ENCODE data around the gene ASB1.
A peak's percentile ranks its signal among the peaks of the same experiment; 100 is the strongest.

The ASB1 gene

GRCh38 chr2:238457927-238458324 lies 31.2 kb downstream of the ASB1 start:
- Mint-ChIP-seq H3K4me3 (no peak overlapping the region), H3K4me1 (no peaks in the 10 kb centered on the region), H3K27ac (no peak overlapping the region), H3K27me3 (no peaks in the 10 kb centered on the region), H3K36me3 (ENCODE audit: low read depth) (no peaks in the 10 kb centered on the region), H3K9me3 (no peaks in the 10 kb centered on the region)
- ATAC-seq, result no peak
- no peak for DNase-seq

GRCh38 chr2:238458651-238459050 lies 31.9 kb downstream of the ASB1 start:
- no peaks in the 10 kb centered on the region for H3K27me3 Mint-ChIP-seq

GRCh38 chr2:238459081-238459629 lies 32.4 kb downstream of the ASB1 start:
- Mint-ChIP-seq H3K27ac (no peak overlapping the region), H3K9me3 (no peaks in the 10 kb centered on the region)

More at GRCh38 chr2:238458651-238459050, 31.9 kb downstream of the ASB1 start:
- Mint-ChIP-seq H3K4me1 (no peaks in the 10 kb centered on the region), H3K27ac (no peak overlapping the region), H3K36me3 (ENCODE audit: low read depth) (no peaks in the 10 kb centered on the region), H3K9me3 (no peaks in the 10 kb centered on the region), H3K4me3 (no peak overlapping the region)
- no peak for ATAC-seq
- no peak for DNase-seq

DNA sequence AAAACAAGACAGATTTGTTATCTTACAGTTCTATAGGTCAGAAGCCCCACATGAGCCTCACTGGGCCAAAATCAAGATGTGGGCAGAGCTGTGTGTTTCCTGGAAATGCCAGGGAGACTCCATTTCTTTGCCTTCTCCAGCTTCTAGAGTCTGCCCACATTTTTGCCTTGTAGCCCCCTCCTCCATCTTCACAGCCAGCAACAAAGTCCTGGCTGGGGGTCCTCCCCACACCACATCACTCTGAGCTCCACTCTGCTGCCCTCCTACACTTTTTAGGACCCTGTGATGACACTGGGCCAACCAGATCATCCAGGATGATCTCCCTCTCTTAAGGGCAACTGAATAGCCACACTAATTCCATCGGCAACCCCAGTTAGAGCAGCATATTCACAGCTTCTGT lies 34.3 kb downstream of the ASB1 start:
- Mint-ChIP-seq H3K9me3 (no peaks in the 10 kb centered on the region), H3K36me3 (ENCODE audit: low read depth) (no peaks in the 10 kb centered on the region), H3K4me3 (no peak overlapping the region), H3K27ac (no peak overlapping the region), H3K27me3 (no peaks in the 10 kb centered on the region), H3K4me1 (no peaks in the 10 kb centered on the region)
- ATAC-seq, result no peak
- DNase-seq, result no peak

More at GRCh38 chr2:238459081-238459629, 32.4 kb downstream of the ASB1 start:
- ATAC-seq (no peak), DNase-seq (no peak)
- H3K4me3 Mint-ChIP-seq, result no peak overlapping the region
- no peaks in the 10 kb centered on the region for H3K4me1 Mint-ChIP-seq
- no peaks in the 10 kb centered on the region for H3K27me3 Mint-ChIP-seq
- no peaks in the 10 kb centered on the region for H3K36me3 Mint-ChIP-seq (ENCODE audit: low read depth)

GRCh38 chr2:238461491-238461890 lies 34.8 kb downstream of the ASB1 start:
- no peak overlapping the region for H3K4me3 Mint-ChIP-seq
- H3K9me3 Mint-ChIP-seq, result no peaks in the 10 kb centered on the region
- DNase-seq, result no peak
- ATAC-seq, result no peak
- no peaks in the 10 kb centered on the region for H3K36me3 Mint-ChIP-seq (ENCODE audit: low read depth)
- H3K4me1 Mint-ChIP-seq, result no peaks in the 10 kb centered on the region
- H3K27ac Mint-ChIP-seq, result no peak overlapping the region
- H3K27me3 Mint-ChIP-seq, result no peaks in the 10 kb centered on the region

DNA sequence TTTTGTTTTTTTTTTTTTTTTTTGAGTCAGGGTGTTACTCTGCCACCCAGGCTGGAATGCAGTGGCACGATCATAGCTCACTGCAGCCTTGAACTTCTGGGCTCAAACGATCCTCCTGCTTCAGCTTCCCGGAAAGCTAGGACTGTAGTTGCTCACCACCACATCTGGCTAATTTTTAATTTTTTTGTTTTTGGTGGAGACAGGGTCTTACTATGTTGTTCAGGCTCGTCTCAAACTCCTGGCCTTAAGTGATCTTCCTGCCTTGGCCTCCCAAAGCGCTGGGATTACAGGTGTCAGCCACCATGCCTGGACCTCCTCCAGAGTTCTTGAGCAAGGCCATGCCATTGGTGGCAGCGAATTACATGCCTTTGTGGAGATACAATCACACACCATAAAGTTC lies 35.2 kb downstream of the ASB1 start:
- Mint-ChIP-seq H3K9me3 (no peaks in the 10 kb centered on the region), H3K36me3 (ENCODE audit: low read depth) (no peaks in the 10 kb centered on the region), H3K4me3 (no peak overlapping the region), H3K27ac (no peak overlapping the region), H3K4me1 (no peaks in the 10 kb centered on the region), H3K27me3 (no peaks in the 10 kb centered on the region)
- no peak for ATAC-seq
- no peak for DNase-seq

DNA sequence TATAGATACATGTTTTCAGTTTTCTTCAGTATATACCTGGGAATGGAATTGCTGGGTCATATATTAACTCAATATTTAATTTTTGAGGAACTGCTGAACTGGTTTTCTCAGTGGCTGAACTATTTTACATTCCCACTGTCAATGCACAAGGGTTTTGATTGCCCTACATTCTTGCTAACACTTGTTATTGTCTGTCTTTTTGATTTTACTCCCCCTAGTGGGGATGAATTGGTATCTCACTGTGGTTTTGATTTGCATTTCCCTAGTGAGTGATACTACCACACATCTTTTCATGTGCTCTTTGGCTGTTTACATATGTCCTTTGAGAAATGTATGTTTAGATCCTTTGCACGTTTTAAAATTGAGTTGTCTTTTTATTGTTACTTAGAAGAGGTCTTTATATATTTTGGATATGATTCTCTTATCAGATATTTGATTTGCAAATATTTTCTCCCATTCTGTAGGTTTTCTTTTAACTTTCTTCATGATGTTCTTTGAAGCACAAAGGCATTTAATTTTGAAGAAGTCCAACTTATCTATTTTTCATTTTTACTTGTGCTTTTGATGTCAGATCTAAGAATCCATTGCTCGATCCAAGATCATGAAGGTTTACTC lies 36.2 kb downstream of the ASB1 start:
- Mint-ChIP-seq H3K27me3 (no peaks in the 10 kb centered on the region), H3K9me3 (no peaks in the 10 kb centered on the region), H3K36me3 (ENCODE audit: low read depth) (no peaks in the 10 kb centered on the region), H3K27ac (no peak overlapping the region), H3K4me1 (no peaks in the 10 kb centered on the region), H3K4me3 (no peak overlapping the region)
- DNase-seq, result no peak
- peak; percentile 74 for ATAC-seq

DNA sequence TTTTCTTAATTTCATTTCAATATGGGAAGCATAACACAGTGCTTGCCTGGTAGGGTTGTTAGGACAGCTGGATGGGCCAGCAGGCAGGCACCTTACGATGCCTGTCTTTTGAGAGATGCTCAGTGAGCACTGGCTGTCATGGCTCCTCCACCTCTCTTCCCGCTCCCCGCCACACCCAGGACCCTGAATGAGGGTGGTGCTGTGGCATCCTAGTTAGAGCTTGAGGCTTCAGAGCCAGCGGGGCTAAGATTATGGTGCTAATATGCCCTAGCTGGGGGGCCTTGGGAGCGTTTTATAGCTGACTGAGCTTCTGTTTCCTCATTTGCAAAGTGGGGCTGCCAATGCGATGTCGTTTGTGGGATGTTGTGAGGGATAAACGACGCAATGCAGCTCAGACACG lies 37.7 kb downstream of the ASB1 start:
- no peak overlapping the region for H3K4me3 Mint-ChIP-seq
- ATAC-seq (no peak), DNase-seq (no peak)
- H3K27me3 Mint-ChIP-seq, result no peaks in the 10 kb centered on the region
- H3K9me3 Mint-ChIP-seq, result peaks cover 8% of the 10 kb centered on the region
- H3K27ac Mint-ChIP-seq, result no peak overlapping the region
- H3K4me1 Mint-ChIP-seq, result no peaks in the 10 kb centered on the region
- peaks cover 9% of the 10 kb centered on the region for H3K36me3 Mint-ChIP-seq (ENCODE audit: low read depth)

- DNase-seq (no peak), ATAC-seq (no peak)
- Mint-ChIP-seq H3K4me3 (no peak overlapping the region), H3K27me3 (no peaks in the 10 kb centered on the region), H3K9me3 (peaks cover 14% of the 10 kb centered on the region), H3K27ac (no peak overlapping the region), H3K4me1 (no peaks in the 10 kb centered on the region), H3K36me3 (ENCODE audit: low read depth) (peaks cover 15% of the 10 kb centered on the region)
Observed at GRCh38 chr2:238465487-238466242, 38.9 kb downstream of the ASB1 start.

- no peak for ATAC-seq
- Mint-ChIP-seq H3K27me3 (no peaks in the 10 kb centered on the region), H3K9me3 (peaks cover 14% of the 10 kb centered on the region), H3K27ac (no peak overlapping the region), H3K4me1 (no peaks in the 10 kb centered on the region), H3K36me3 (ENCODE audit: low read depth) (peaks cover 15% of the 10 kb centered on the region), H3K4me3 (no peak overlapping the region)
- no peak for DNase-seq
Observed at GRCh38 chr2:238466243-238466756, 39.6 kb downstream of the ASB1 start.

DNA sequence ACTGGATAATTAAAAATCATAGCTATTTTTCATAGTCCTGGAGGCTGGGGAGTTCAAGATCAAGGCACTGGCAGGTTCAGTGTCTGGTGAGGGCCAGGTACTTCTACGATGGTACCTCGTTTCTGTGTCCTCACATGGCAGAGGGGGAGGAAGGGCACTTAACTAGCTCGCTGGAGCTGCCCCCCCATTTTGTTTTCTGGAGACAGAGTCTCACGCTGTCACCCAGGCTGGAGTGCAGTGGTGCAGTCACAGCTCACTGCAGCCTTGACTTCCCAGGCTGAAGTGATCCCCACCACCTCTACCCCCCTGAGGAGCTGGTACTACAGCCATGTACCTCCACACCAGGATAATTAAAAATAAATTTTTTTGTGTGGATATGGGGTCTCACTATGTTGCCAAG lies 40.3 kb downstream of the ASB1 start:
- no peak for ATAC-seq
- H3K27ac Mint-ChIP-seq, result no peak overlapping the region
- peaks cover 16% of the 10 kb centered on the region for H3K9me3 Mint-ChIP-seq

GRCh38 chr2:238467792-238468191 lies 41.1 kb downstream of the ASB1 start:
- no peak overlapping the region for H3K27ac Mint-ChIP-seq
- H3K4me3 Mint-ChIP-seq, result no peak overlapping the region
- peaks cover 21% of the 10 kb centered on the region for H3K36me3 Mint-ChIP-seq (ENCODE audit: low read depth)
- no peaks in the 10 kb centered on the region for H3K4me1 Mint-ChIP-seq
- DNase-seq (no peak), ATAC-seq (no peak)
- H3K9me3 Mint-ChIP-seq, result peaks cover 24% of the 10 kb centered on the region
- H3K27me3 Mint-ChIP-seq, result no peaks in the 10 kb centered on the region

More for the DNA sequence above, 40.3 kb downstream of the ASB1 start:
- Mint-ChIP-seq H3K4me3 (no peak overlapping the region), H3K27me3 (no peaks in the 10 kb centered on the region), H3K36me3 (ENCODE audit: low read depth) (peaks cover 16% of the 10 kb centered on the region), H3K4me1 (no peaks in the 10 kb centered on the region)
- DNase-seq, result no peak

GRCh38 chr2:238469155-238469554 lies 42.4 kb downstream of the ASB1 start:
- no peak for ATAC-seq
- peaks cover 37% of the 10 kb centered on the region for H3K9me3 Mint-ChIP-seq
- H3K4me1 Mint-ChIP-seq, result no peaks in the 10 kb centered on the region

DNA sequence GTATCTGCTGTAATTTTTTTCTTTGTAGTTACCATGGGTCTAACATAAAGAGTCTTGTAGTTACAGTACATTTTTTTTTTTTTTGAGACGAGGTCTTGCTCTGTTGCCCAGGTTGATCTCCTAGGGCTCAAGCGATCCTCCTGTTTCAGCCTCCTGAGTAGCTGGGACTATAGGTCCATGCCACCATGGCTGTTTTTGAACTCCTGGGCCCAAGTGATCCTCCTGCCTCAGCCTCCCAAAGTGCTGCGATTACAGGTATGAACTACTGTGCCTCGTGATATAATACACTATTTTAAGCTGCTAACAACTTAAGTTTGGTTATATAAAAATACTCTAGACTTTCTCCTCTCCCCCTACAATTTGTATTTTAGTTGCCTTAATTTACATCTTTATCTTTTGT lies 46.3 kb downstream of the ASB1 start:
- ATAC-seq, result no peak
- DNase-seq, result no peak
- H3K9me3 Mint-ChIP-seq, result peaks cover 45% of the 10 kb centered on the region
- no peak overlapping the region for H3K27ac Mint-ChIP-seq
- H3K27me3 Mint-ChIP-seq, result peaks cover 1% of the 10 kb centered on the region
- peaks cover 23% of the 10 kb centered on the region for H3K36me3 Mint-ChIP-seq (ENCODE audit: low read depth)
- H3K4me1 Mint-ChIP-seq, result no peaks in the 10 kb centered on the region
- no peak overlapping the region for H3K4me3 Mint-ChIP-seq

More at GRCh38 chr2:238469155-238469554, 42.4 kb downstream of the ASB1 start:
- Mint-ChIP-seq H3K27me3 (no peaks in the 10 kb centered on the region), H3K4me3 (no peak overlapping the region), H3K27ac (no peak overlapping the region), H3K36me3 (ENCODE audit: low read depth) (peaks cover 23% of the 10 kb centered on the region)
- no peak for DNase-seq

DNA sequence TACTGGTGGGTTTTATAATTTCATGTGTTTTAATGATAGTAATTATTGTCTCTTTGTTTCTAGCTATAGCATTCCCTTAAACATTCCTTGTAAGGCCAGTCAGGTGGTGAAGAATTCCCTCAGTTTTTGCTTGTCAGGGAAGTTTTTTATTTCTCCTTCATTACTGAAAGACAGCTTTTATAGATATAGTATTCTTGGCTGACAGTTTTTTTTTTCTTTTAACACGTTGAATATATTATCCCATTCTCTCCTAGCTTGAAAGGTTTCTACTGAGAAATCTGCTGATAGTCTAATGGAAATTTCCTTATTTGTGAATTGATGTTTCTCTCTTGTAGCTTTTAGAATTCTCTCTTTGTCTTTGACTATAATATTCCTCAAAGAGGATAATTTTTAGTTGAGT lies 46.8 kb downstream of the ASB1 start:
- DNase-seq, result no peak
- Mint-ChIP-seq H3K36me3 (ENCODE audit: low read depth) (peaks cover 20% of the 10 kb centered on the region), H3K4me1 (no peaks in the 10 kb centered on the region), H3K27ac (no peak overlapping the region), H3K4me3 (no peak overlapping the region), H3K27me3 (peaks cover 1% of the 10 kb centered on the region), H3K9me3 (peaks cover 49% of the 10 kb centered on the region)
- ATAC-seq, result no peak

All from activated naive CD8-positive, alpha-beta T cell treated with anti-CD3 and anti-CD28 coated beads, Interleukin-2, amount 50 U/mL, for 24 hours (primary cell).